Fibroblast of peridontal ligament (primary cell): ENCODE measurements around the gene CCN6.

ENCODE experiments used
- DNase-seq: peaks from one replicate; pipeline ENCODE4 v3.0.0-alpha.2; 2010; ENCODE audit errors: extremely low read depth

CCN6 gene

GRCh38 chr6:112117554-112117953 is 63.6 kb downstream of the CCN6 start:
- no peak for DNase-seq

- no peak for DNase-seq
Measured at GRCh38 chr6:112118034-112118433, 64.1 kb downstream of the CCN6 start.
